ENCODE measurements around the gene CDKN3.
"Not testable (repeated sequence)": the region's sequence is repeated elsewhere in the genome, so short reads cannot be mapped to it uniquely, and the experiment has no call there.

The CDKN3 gene

GRCh38 chr14:54453252-54453651 is 56.4 kb downstream of the CDKN3 start:
- DNase-seq (ENCODE audit: low read depth in 1 of 2, low spot score in 1 of 2), result no peak

GRCh38 chr14:54453990-54454389 is 57.2 kb downstream of the CDKN3 start:
- DNase-seq (ENCODE audit: low read depth in 1 of 2, low spot score in 1 of 2), result not testable (repeated sequence)

- DNase-seq (ENCODE audit: low read depth in 1 of 2, low spot score in 1 of 2), result no peak
Observed at GRCh38 chr14:54455363-54455762, 58.6 kb downstream of the CDKN3 start.

- DNase-seq (ENCODE audit: low read depth in 1 of 2, low spot score in 1 of 2), result not testable (repeated sequence)
Observed at GRCh38 chr14:54456820-54457608, 60.2 kb downstream of the CDKN3 start.

DNA sequence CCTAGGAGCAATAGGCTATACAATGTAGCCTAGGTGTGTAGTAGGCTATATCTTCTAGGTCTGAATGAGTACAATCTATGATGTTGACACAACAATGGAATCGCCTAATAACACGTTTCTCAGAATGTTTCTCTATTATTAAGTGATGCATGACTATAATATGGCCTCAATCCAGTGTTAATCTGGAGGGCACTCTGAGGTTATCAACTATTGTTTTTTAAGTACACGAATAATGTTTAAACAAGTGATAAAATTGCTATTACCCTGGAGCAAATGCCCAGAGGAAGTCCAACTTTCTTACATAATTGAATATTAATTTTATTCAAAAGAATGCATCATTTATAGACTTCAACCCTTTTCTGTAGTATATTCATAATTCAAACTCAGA is 60.8 kb downstream of the CDKN3 start:
- no peak for DNase-seq (ENCODE audit: low read depth in 1 of 2, low spot score in 1 of 2)

DNA sequence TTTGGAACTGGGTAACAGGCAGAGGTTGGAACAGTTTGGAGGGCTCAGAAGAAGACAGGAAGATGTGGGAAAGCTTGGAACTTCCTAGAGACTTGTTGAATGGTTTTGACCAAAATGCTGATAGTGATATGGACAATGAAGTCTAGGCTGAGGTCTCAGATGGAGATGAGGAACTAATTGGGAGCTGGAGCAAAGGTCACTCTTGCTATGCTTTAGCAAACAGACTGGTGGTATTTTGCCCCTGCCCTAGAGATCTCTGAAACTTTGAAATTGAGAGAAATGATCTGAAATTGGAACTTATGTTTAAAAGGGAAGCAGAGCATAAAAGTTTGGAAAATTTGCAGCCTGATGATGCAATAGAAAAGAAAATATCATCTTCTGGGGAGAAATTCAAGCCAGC is 61.7 kb downstream of the CDKN3 start:
- not testable (repeated sequence) for DNase-seq (ENCODE audit: low read depth in 1 of 2, low spot score in 1 of 2)

- DNase-seq (ENCODE audit: low read depth in 1 of 2, low spot score in 1 of 2), result no peak
Observed at GRCh38 chr14:54459106-54459505, 62.3 kb downstream of the CDKN3 start.

DNA sequence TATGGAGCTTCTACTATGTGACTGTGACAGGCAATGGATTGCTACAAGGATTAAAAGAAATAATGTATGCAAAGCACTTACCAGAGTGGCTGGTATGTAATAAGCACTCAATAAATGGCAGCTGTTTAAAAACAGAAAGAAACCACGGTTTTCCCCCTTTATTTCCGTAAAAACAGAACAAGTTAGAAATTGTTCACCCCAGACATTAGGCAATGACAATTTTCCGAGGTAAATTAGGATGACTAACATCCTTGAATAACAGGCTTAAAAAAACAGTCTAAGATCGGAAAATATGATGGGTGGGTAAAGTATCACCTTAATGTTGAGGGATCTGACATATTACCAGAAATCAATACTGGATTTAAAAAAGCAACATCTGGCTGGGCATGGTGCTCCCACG is 65.2 kb downstream of the CDKN3 start:
- no peak for DNase-seq (ENCODE audit: low read depth in 1 of 2, low spot score in 1 of 2)

DNA sequence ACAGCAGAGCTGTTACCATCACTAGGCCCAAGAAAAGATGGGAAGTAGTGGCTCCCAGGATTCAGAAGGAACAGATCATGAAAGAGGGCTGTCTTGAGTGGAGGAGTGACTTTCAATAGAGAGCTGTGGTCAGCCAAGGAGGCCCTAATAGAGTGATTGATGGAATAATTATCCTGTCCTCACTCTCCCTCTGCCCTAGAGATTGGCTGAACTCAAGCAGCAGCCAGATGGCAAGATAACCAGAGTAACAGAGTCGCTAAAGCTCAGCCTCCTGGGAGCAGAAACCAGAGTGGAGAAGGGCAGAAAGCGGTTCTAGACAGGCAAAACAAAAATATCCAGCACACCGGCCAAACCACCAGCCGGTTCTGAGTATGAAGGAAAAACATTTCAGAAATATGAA is 68.8 kb downstream of the CDKN3 start:
- DNase-seq (ENCODE audit: low read depth in 1 of 2, low spot score in 1 of 2), result no peak

- DNase-seq (ENCODE audit: low read depth in 1 of 2, low spot score in 1 of 2), result no peak
Observed at GRCh38 chr14:54467280-54467679, 70.5 kb downstream of the CDKN3 start.

Data from stimulated activated CD4-positive, alpha-beta T cell treated with anti-CD3 and anti-CD28 coated beads, Interleukin-15, amount 100 ng/mL, for 1 hour (primary cell).